HEK293T (cell line): ENCODE results near the gene SHISA7.
A peak's percentile ranks its signal among the peaks of the same experiment; 100 is the strongest.

Source experiments
- CTCF ChIA-PET: fragments of 350-600 bp; formaldehyde crosslinking; extraction: SDS; loops from one replicate; lab custom pipeline; 2021; ENCODE audit warnings: antibody characterized with exemption, inconsistent platforms; lab: Yijun Ruan, JAX
- POLR2A ChIA-PET: fragments of 350-600 bp; formaldehyde crosslinking; extraction: SDS; loops from one replicate; lab custom pipeline; 2020; ENCODE audit warnings: antibody characterized with exemption, inconsistent platforms; lab: Yijun Ruan, JAX
- DNase-seq: peaks from one replicate; pipeline ENCODE4 v3.0.0; 2012; ENCODE audit warnings: mixed read lengths; ENCODE audit errors: extremely low spot score
- ARNT ChIP-seq: fragments of 450-650 bp; IDR thresholded peaks from 2 replicates; pipeline ENCODE4 v1.6.1; 2017; ENCODE audit warnings: mild to moderate bottlenecking
- BHLHE40 ChIP-seq: fragments of 450-650 bp; IDR thresholded peaks from 2 replicates; pipeline ENCODE4 v1.6.1; 2016; ENCODE audit warnings: mild to moderate bottlenecking, moderate library complexity, borderline replicate concordance
- CTBP1 ChIP-seq: fragments of 450-650 bp; IDR thresholded peaks from 2 replicates; pipeline ENCODE4 v1.6.1; 2016; ENCODE audit warnings: borderline replicate concordance
- ELF4 ChIP-seq: fragments of 450-650 bp; IDR thresholded peaks from 2 replicates; pipeline ENCODE4 v1.6.1; 2017; ENCODE audit warnings: antibody characterized with exemption
- FOXA1 ChIP-seq: fragments of 450-650 bp; IDR thresholded peaks from 2 replicates; pipeline ENCODE4 v1.6.1; 2016; ENCODE audit warnings: mild to moderate bottlenecking
- FOXK2 ChIP-seq: fragments of 450-650 bp; IDR thresholded peaks from 2 replicates; pipeline ENCODE4 v1.6.1; 2016; ENCODE audit warnings: mild to moderate bottlenecking
- FOXM1 ChIP-seq: fragments of 450-650 bp; IDR thresholded peaks from 2 replicates; pipeline ENCODE4 v1.6.1; 2017; ENCODE audit warnings: mild to moderate bottlenecking, borderline replicate concordance
- HDGF ChIP-seq: fragments of 450-650 bp; IDR thresholded peaks from 2 replicates; pipeline ENCODE4 v1.6.1; 2017; ENCODE audit warnings: antibody characterized with exemption, borderline replicate concordance
- L3MBTL2 ChIP-seq: fragments of 450-650 bp; conservative IDR thresholded peaks from 2 replicates; pipeline ENCODE4 v1.6.1; 2016; ENCODE audit warnings: mild to moderate bottlenecking
- LEF1 ChIP-seq: fragments of 450-650 bp; IDR thresholded peaks from 2 replicates; pipeline ENCODE4 v1.6.1; 2017; ENCODE audit warnings: mild to moderate bottlenecking, borderline replicate concordance
- NFRKB ChIP-seq: fragments of 450-650 bp; IDR thresholded peaks from 2 replicates; pipeline ENCODE4 v1.6.1; 2016; ENCODE audit warnings: mild to moderate bottlenecking, moderate library complexity
- SP1 ChIP-seq: fragments of 450-650 bp; IDR thresholded peaks from 2 replicates; pipeline ENCODE4 v1.6.1; 2017
- SUZ12 ChIP-seq: fragments of 450-650 bp; IDR thresholded peaks from 2 replicates; pipeline ENCODE4 v1.6.1; 2016; ENCODE audit warnings: mild to moderate bottlenecking
- TARDBP ChIP-seq: fragments of 450-650 bp; IDR thresholded peaks from 2 replicates; pipeline ENCODE4 v1.6.1; 2016
- ZNF384 ChIP-seq: fragments of 450-650 bp; IDR thresholded peaks from 2 replicates; pipeline ENCODE4 v1.6.1; 2016
- TF ChIP-seq, protein P1 (sequence below): fragments of 450-650 bp; IDR thresholded peaks from 2 replicates; pipeline ENCODE4 v1.6.1; 2016

Gene SHISA7

DNA sequence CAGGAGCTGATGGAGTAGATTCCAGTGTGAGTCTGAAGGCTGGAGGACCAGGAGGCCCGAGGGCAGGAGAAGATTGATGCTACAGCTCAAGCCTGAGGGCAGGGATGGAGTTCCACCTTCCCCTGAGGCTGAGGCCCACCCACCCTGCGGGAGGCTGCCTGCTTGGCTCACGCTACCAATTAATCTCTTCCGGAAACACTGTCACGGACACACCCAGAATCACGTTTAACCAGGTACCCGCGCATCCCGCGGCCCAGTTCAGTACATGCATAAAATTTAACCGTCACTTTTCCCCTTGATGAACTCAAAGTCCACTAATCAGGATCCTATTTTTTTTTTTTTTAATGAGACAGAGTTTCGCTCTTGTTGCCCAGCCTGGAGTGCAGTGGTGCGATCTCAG, 28.2 kb upstream of the SHISA7 start:
- TF ChIP-seq SUZ12 (no peak), ARNT (no peak), LEF1 (no peak), HDGF (no peak), L3MBTL2 (no peak), BHLHE40 (no peak), SP1 (no peak), NFRKB (no peak), TARDBP (no peak), FOXA1 (no peak), FOXK2 (no peak), FOXM1 (no peak), CTBP1 (no peak), ELF4 (no peak)
- TF ChIP-seq, protein P1, sequence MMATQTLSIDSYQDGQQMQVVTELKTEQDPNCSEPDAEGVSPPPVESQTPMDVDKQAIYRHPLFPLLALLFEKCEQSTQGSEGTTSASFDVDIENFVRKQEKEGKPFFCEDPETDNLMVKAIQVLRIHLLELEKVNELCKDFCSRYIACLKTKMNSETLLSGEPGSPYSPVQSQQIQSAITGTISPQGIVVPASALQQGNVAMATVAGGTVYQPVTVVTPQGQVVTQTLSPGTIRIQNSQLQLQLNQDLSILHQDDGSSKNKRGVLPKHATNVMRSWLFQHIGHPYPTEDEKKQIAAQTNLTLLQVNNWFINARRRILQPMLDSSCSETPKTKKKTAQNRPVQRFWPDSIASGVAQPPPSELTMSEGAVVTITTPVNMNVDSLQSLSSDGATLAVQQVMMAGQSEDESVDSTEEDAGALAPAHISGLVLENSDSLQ = no peak
- ChIA-PET CTCF (no interaction called here), POLR2A (interaction anchor here (1.2 kb wide), 1 partner anchor 14 kb away, joined by 3 read pairs; the partner anchor contains the start of gene NAT14)
- no peak for DNase-seq

DNA sequence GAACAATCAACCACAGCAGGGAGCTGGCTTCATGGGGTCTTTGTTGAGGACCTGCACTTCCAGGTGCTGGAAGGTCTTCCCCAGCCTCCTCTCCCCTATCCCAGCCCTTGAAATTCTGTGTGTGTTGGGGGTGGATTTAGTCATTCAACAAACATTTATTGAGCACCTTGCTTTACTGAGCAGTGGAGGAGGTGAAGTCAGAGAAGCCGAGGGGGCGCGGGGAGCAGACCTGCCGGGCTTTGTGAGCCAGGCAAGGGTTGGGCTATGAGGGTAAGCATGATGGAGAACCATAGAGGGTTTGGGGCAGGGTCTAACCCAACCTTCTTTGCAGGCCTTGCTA, 24.9 kb upstream of the SHISA7 start:
- no peak for TF ChIP-seq BHLHE40
- no peak for TF ChIP-seq ZNF384
- no peak for TF ChIP-seq FOXA1
- TF ChIP-seq FOXM1 = no peak
- TF ChIP-seq, protein P1 = no peak
- TF ChIP-seq TARDBP = no peak
- CTCF ChIA-PET = interaction anchor here (0.6 to 2.3 kb wide), 17 partner anchors 9 to 331 kb away, joined by 3 to 24 read pairs (median 4); partner anchors contain the start of genes UBE2S, ZNF628 and ZNF865
- DNase-seq = no peak
- POLR2A ChIA-PET = interaction anchor here (2.0 to 2.2 kb wide), 2 partner anchors 8 to 132 kb away, joined by 6 to 17 read pairs; partner anchors contain the start of genes FIZ1, ZNF524 and ZNF628

DNA sequence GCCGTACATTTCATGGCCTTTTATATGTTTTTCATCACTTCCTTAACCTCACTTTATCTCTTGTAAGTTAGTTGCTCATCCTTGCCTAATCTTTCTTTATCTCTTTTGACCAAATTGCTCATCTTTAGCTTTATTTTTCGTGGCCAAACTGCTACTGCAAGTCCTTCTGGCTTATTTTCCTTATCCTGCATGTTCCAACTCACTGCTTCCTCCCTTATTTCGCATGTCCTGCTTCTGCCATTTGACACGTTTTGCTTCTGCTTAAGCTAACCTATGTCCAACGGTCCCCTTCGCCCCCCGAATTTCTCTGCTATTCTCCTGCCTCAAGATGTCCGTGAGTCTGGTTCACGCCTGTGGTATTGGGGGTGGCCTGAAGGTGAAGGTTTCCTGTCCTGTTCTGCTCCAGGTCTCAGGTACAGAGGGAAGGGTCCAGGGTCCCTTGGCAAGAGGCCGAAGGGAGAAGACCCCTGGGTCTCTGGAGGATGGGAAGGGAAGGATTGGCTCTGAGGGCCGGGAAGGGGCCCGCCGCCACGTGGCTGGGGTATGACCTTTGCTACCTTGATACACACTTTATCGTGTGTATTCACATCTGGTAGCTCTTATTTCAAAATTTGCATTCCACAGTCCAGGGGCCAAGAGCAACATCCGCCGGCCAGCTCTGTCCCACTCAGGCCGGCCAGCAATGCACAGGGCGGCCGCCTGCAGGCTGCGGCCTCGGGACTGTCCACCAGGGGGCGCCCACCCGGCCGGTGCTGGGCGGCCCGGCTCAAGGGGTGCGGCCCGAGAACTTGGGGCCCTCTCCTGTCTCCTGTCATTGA, 24.3 kb upstream of the SHISA7 start:
- ChIA-PET CTCF (interaction anchor here (0.5 to 2.3 kb wide), 19 partner anchors 9 to 536 kb away, joined by 3 to 24 read pairs (median 4); partner anchors contain the start of genes NAT14, UBE2S, ZNF628 and ZNF865), POLR2A (interaction anchor here (2.0 to 2.2 kb wide), 2 partner anchors 9 to 132 kb away, joined by 6 to 17 read pairs; partner anchors contain the start of genes FIZ1, ZNF524 and ZNF628)
- no peak for TF ChIP-seq SUZ12
- TF ChIP-seq, protein P1 = no peak
- no peak for TF ChIP-seq FOXK2
- TF ChIP-seq SP1 = no peak
- peak; percentile 72 for DNase-seq

DNA sequence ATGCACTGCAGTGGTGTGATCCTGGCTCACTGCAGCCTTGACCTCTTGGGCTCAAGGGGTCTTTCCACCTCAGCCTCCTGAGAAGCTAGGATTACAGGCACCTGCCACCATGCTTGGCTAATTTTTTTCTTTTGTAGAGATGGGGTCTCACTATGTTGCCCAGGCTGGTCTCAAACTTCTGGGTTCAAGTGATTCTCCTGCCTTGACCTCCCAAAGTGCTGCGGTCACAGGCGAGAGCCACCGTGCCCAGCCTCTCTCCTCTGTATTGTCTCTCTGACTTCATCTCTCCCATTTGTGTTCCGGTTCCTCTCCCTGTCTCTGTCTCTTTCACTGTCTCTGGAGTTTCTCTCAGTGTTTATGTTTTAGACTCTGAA, 23.1 kb upstream of the SHISA7 start:
- CTCF ChIA-PET = interaction anchor here (0.6 kb wide), 1 partner anchor 331 kb away, joined by 7 read pairs; no protein-coding TSS in a partner anchor
- DNase-seq = no peak
- TF ChIP-seq HDGF = no peak
- no peak for TF ChIP-seq BHLHE40
- TF ChIP-seq CTBP1 = no peak
- TF ChIP-seq L3MBTL2 = no peak
- TF ChIP-seq LEF1 = no peak
- no peak for TF ChIP-seq SP1
- no peak for TF ChIP-seq ELF4
- TF ChIP-seq ARNT = no peak
- TF ChIP-seq, protein P1 = no peak
- TF ChIP-seq FOXK2 = no peak
- no peak for TF ChIP-seq TARDBP
- TF ChIP-seq FOXA1 = no peak
- TF ChIP-seq FOXM1 = no peak
- no peak for TF ChIP-seq ZNF384
- no peak for TF ChIP-seq SUZ12
- no peak for TF ChIP-seq NFRKB
- POLR2A ChIA-PET = interaction anchor here (0.6 to 2.2 kb wide), 4 partner anchors 10 to 325 kb away, joined by 3 to 17 read pairs (median 5); partner anchors contain the start of genes FIZ1, NAT14, ZNF524 and ZNF628

DNA sequence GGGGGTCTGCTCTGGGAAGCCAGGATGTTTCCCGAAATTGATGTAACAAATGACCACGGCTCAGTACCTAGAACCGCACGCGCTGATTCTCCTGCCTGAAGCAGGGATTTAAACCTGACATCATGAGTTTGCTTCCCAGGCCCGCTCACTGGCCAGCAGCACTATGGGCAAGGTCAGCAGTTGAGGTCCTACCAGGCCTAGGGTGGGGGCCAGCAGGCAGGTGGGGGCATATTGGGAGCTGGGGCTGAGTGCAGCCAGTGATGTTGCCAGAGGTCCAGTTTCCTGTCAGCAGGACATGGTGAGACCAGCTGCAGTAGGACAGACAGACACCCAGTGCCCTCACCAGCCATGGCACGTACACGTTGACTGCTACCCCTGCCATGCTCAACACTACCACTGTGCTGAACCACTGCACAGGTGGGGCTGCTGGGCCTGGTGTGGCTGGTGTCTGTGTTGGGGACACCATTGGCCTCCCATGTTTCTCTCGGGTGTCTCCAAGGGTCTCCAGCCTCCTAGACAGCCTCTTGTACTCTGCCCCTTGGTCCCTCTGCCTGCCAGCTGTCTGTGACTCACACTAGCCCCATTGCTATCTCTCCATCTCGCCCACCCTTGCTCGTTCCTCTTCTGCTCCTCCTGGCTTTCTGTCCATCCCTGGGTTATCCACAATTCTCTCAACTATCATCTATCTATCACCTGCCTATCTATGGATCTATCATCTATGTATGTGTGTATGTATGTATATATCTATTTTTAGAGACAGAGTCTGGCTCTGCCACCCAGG, 22.6 kb upstream of the SHISA7 start:
- ChIA-PET CTCF (no interaction called here), POLR2A (interaction anchor here (1.5 kb wide), 1 partner anchor 19 kb away, joined by 4 read pairs; the partner anchor contains the start of gene NAT14)
- DNase-seq = no peak
- TF ChIP-seq LEF1 (no peak), FOXM1 (no peak), FOXK2 (no peak), TARDBP (no peak), ELF4 (no peak), ARNT (no peak), SP1 (no peak), L3MBTL2 (no peak), HDGF (no peak), CTBP1 (no peak), BHLHE40 (no peak), SUZ12 (no peak), FOXA1 (no peak), ZNF384 (no peak), NFRKB (no peak)
- TF ChIP-seq, protein P1 = no peak
